SK-N-SH treated with all-trans-retinoic acid at 6 μM for 48 hours (cell line): ENCODE results near the gene SLU7.

Source experiments
- ATAC-seq: fragments of 200-7000 bp; cut with Tn5 transposase; 3 replicates; pipeline ENCODE4 v1.9.1; 2020; ENCODE audit warnings: mild to moderate bottlenecking, moderate library complexity
- ARNTL ChIP-seq: fragments of 450-650 bp; formaldehyde crosslinking; IDR thresholded peaks from 2 replicates; pipeline ENCODE4 v1.5.0; 2020; ENCODE audit warnings: low read depth, mild to moderate bottlenecking, moderate library complexity, borderline replicate concordance
- CSDC2 ChIP-seq: fragments of 250-450 bp; sonication (Bioruptor Pico); IDR thresholded peaks from 2 replicates; pipeline ENCODE4 v1.5.0; 2020; ENCODE audit warnings: mild to moderate bottlenecking, moderate library complexity
- ESRRG ChIP-seq: fragments of 250-450 bp; sonication (Bioruptor Pico); IDR thresholded peaks from 2 replicates; pipeline ENCODE4 v1.6.1; 2021; ENCODE audit warnings: mild to moderate bottlenecking
- GLIS3 ChIP-seq: fragments of 250-450 bp; sonication (Bioruptor Pico); IDR thresholded peaks from 2 replicates; pipeline ENCODE4 v1.5.0; 2020; ENCODE audit warnings: mild to moderate bottlenecking, moderate library complexity
- ISL1 ChIP-seq: fragments of 250-450 bp; sonication (Bioruptor Pico); IDR thresholded peaks from 2 replicates; pipeline ENCODE4 v2.1.2; 2022; ENCODE audit warnings: mild to moderate bottlenecking, moderate library complexity
- OSR1 ChIP-seq: fragments of 250-450 bp; sonication (Bioruptor Pico); IDR thresholded peaks from 2 replicates; pipeline ENCODE4 v1.8.0; 2022; ENCODE audit warnings: moderate library complexity, mild to moderate bottlenecking, inconsistent platforms
- PPARA ChIP-seq: fragments of 250-450 bp; sonication (Bioruptor Pico); IDR thresholded peaks from 2 replicates; pipeline ENCODE4 v1.5.0; 2020; ENCODE audit warnings: mild to moderate bottlenecking, borderline replicate concordance
- RARB ChIP-seq: fragments of 250-450 bp; sonication (Bioruptor Pico); IDR thresholded peaks from 2 replicates; pipeline ENCODE4 v1.8.0; 2021; ENCODE audit warnings: mild to moderate bottlenecking, moderate library complexity
- SNAI2 ChIP-seq: fragments of 250-450 bp; sonication (Bioruptor Pico); IDR thresholded peaks from 2 replicates; pipeline ENCODE4 v1.5.0; 2020; ENCODE audit warnings: mild to moderate bottlenecking, moderate library complexity
- TCF4 ChIP-seq: fragments of 250-450 bp; sonication (Bioruptor Pico); IDR thresholded peaks from 2 replicates; pipeline ENCODE4 v1.8.0; 2021; ENCODE audit warnings: mild to moderate bottlenecking, moderate library complexity, borderline replicate concordance
- TOX ChIP-seq: fragments of 250-450 bp; sonication (Bioruptor Pico); IDR thresholded peaks from 2 replicates; pipeline ENCODE4 v1.8.0; 2021; ENCODE audit warnings: mild to moderate bottlenecking, moderate library complexity, borderline replicate concordance
- TSHZ2 ChIP-seq: fragments of 250-450 bp; sonication (Bioruptor Pico); IDR thresholded peaks from 2 replicates; pipeline ENCODE4 v1.5.0; 2020; ENCODE audit warnings: mild to moderate bottlenecking, moderate library complexity
- ZC3H10 ChIP-seq: fragments of 250-450 bp; sonication (Bioruptor Pico); IDR thresholded peaks from 2 replicates; pipeline ENCODE4 v1.5.1; 2021; ENCODE audit warnings: mild to moderate bottlenecking, moderate library complexity
- ZFP3 ChIP-seq: fragments of 250-450 bp; sonication (Bioruptor Pico); IDR thresholded peaks from 2 replicates; pipeline ENCODE4 v1.5.0; 2020; ENCODE audit warnings: mild to moderate bottlenecking, moderate library complexity
- ZNF565 ChIP-seq: fragments of 450-650 bp; formaldehyde crosslinking; conservative IDR thresholded peaks from 2 replicates; pipeline ENCODE4 v1.5.0; 2020; ENCODE audit warnings: low read depth, mild to moderate bottlenecking, moderate library complexity
- ZNF70 ChIP-seq: fragments of 450-650 bp; formaldehyde crosslinking; IDR thresholded peaks from 2 replicates; pipeline ENCODE4 v1.5.0; 2020; ENCODE audit warnings: mild to moderate bottlenecking, moderate library complexity
- ZNF8 ChIP-seq: fragments of 450-650 bp; formaldehyde crosslinking; IDR thresholded peaks from 2 replicates; pipeline ENCODE4 v1.5.0; 2020; ENCODE audit warnings: mild to moderate bottlenecking, moderate library complexity
- TF ChIP-seq, protein P1 (sequence below): fragments of 250-450 bp; sonication (Bioruptor Pico); IDR thresholded peaks from 2 replicates; pipeline ENCODE4 v1.8.0; 2020; ENCODE audit warnings: mild to moderate bottlenecking, moderate library complexity, borderline replicate concordance
- TF ChIP-seq, protein P2 (sequence below): fragments of 250-450 bp; sonication (Bioruptor Pico); IDR thresholded peaks from 2 replicates; pipeline ENCODE4 v1.5.1; 2021; ENCODE audit warnings: mild to moderate bottlenecking, moderate library complexity
- TF ChIP-seq, protein P3 (sequence below): fragments of 250-450 bp; sonication (Bioruptor Pico); IDR thresholded peaks from 2 replicates; pipeline ENCODE4 v1.8.0; 2021; ENCODE audit warnings: low read depth, mild to moderate bottlenecking, moderate library complexity, borderline replicate concordance

SLU7 gene

DNA sequence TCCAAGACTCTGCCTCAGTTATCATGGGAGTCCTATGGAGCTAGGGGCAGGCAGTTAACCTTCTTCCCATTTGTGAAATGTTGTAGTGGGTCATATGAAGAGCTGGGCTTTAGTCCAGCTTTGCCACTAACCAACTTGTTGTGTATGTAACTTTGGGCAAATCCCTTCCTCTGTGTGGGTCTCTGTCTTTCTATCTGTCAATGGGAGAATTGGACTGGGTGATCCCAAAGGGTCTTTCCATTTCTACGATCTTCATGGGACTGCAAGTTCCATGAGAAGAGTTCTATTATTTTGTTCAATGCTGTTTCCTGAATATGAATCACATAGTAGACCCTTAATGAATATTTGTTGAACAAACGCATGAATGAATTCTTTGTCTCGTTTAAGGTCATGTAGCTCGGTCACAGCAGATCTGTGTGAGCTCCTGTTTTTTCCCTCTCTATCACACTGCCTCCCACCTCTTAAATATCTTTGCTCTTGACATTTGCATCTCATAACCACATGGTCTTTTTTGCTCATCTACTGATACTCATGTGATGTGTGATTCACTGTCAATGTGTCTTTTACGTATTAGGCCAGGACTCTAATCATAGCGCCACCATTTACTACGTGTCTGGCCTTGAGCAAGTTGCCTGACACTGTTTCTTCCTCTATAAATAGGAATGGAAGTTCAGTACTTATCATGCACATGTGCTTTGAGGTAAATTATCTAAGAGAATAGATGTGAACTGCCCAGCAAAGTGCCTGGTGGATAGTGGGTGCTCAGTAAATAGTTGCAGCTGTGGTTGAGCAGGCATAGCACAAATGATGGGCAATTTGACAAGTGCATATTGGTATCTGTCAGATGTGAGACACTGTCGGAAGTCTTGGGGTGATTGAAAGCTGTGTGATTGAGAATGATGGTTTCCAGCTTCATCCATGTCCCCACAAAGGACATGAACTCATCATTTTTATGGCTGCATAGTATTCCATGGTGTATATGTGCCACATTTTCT is 40.2 kb upstream of the SLU7 start:
- TF ChIP-seq ZNF70 (no peak), ZNF8 (CRISPR knock-in tag) (no peak), ESRRG (no peak), TCF4 (no peak), SNAI2 (no peak), ARNTL (CRISPR knock-in tag) (no peak), ZNF565 (CRISPR knock-in tag) (no peak), ZC3H10 (no peak), PPARA (no peak)
- TF ChIP-seq, protein P1, sequence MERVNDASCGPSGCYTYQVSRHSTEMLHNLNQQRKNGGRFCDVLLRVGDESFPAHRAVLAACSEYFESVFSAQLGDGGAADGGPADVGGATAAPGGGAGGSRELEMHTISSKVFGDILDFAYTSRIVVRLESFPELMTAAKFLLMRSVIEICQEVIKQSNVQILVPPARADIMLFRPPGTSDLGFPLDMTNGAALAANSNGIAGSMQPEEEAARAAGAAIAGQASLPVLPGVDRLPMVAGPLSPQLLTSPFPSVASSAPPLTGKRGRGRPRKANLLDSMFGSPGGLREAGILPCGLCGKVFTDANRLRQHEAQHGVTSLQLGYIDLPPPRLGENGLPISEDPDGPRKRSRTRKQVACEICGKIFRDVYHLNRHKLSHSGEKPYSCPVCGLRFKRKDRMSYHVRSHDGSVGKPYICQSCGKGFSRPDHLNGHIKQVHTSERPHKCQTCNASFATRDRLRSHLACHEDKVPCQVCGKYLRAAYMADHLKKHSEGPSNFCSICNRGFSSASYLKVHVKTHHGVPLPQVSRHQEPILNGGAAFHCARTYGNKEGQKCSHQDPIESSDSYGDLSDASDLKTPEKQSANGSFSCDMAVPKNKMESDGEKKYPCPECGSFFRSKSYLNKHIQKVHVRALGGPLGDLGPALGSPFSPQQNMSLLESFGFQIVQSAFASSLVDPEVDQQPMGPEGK, result no peak
- TF ChIP-seq, protein P2, sequence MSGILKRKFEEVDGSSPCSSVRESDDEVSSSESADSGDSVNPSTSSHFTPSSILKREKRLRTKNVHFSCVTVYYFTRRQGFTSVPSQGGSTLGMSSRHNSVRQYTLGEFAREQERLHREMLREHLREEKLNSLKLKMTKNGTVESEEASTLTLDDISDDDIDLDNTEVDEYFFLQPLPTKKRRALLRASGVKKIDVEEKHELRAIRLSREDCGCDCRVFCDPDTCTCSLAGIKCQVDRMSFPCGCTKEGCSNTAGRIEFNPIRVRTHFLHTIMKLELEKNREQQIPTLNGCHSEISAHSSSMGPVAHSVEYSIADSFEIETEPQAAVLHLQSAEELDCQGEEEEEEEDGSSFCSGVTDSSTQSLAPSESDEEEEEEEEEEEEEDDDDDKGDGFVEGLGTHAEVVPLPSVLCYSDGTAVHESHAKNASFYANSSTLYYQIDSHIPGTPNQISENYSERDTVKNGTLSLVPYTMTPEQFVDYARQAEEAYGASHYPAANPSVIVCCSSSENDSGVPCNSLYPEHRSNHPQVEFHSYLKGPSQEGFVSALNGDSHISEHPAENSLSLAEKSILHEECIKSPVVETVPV (CRISPR knock-in tag), result no peak
- TF ChIP-seq, all 23 proteins: peak for 0
- no peak for ATAC-seq

GRCh38 chr5:160457252-160457651 is 38.4 kb upstream of the SLU7 start:
- no peak for TF ChIP-seq ISL1 (CRISPR knock-in tag)
- TF ChIP-seq, protein P1, result no peak
- no peak for TF ChIP-seq ZFP3
- TF ChIP-seq SNAI2, result no peak
- TF ChIP-seq CSDC2 (CRISPR knock-in tag), result no peak
- TF ChIP-seq ZNF565 (CRISPR knock-in tag), result no peak
- no peak for TF ChIP-seq OSR1 (CRISPR knock-in tag)
- no peak for TF ChIP-seq ZNF8 (CRISPR knock-in tag)
- TF ChIP-seq ESRRG, result no peak
- TF ChIP-seq TCF4, result no peak
- TF ChIP-seq TOX, result no peak
- no peak for TF ChIP-seq ZNF70
- TF ChIP-seq ZC3H10, result no peak
- ATAC-seq, result no peak

DNA sequence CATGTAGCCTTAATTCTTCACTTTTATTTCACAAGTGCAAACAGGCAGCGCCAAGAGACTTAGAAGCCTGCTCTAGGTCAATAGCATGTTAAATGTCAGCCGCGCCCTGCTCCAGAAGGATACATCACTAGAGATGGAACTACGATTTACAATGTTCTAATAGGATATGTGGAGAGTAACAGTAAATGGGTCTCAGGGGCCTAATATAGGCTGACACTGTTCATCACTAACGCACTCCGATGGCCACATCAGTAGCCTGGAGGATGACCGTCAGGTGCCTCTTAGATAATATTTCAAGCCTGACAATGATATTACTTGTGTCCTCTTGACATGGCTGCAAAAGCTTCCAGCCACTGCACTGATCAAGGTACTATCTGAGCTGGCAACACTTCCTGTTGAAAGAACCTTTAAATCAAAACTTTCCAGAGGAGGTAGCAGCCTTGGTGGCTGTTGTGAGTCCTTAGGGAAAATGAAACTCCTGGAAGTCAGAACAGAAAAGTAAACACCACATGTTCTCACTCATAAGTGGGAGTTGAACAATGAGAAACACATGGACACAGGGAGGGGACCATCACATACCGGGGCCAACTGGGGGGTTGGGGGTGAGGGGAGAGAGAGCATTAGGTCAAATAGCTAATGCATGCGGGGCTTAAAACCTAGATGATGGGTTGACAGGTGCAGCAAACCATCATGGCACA is 37.7 kb upstream of the SLU7 start:
- TF ChIP-seq ZNF8 (CRISPR knock-in tag), result no peak
- no peak for TF ChIP-seq CSDC2 (CRISPR knock-in tag)
- no peak for TF ChIP-seq ZNF70
- TF ChIP-seq, protein P1, result no peak
- TF ChIP-seq, protein P3, sequence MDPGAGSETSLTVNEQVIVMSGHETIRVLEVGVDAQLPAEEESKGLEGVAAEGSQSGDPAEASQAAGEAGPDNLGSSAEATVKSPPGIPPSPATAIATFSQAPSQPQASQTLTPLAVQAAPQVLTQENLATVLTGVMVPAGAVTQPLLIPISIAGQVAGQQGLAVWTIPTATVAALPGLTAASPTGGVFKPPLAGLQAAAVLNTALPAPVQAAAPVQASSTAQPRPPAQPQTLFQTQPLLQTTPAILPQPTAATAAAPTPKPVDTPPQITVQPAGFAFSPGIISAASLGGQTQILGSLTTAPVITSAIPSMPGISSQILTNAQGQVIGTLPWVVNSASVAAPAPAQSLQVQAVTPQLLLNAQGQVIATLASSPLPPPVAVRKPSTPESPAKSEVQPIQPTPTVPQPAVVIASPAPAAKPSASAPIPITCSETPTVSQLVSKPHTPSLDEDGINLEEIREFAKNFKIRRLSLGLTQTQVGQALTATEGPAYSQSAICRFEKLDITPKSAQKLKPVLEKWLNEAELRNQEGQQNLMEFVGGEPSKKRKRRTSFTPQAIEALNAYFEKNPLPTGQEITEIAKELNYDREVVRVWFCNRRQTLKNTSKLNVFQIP (CRISPR knock-in tag), result no peak
- no peak for TF ChIP-seq GLIS3 (CRISPR knock-in tag)
- TF ChIP-seq TSHZ2 (CRISPR knock-in tag), result no peak
- TF ChIP-seq OSR1 (CRISPR knock-in tag), result no peak
- TF ChIP-seq RARB (CRISPR knock-in tag), result no peak
- TF ChIP-seq ISL1 (CRISPR knock-in tag), result no peak
- TF ChIP-seq SNAI2, result no peak
- TF ChIP-seq ZC3H10, result no peak
- no peak for TF ChIP-seq PPARA
- TF ChIP-seq TOX, result no peak
- no peak for TF ChIP-seq ZNF565 (CRISPR knock-in tag)
- no peak for TF ChIP-seq ZFP3

More for the DNA sequence above, 37.7 kb upstream of the SLU7 start:
- ATAC-seq, result no peak
